GM19025 (cell line): ENCODE results near the gene UQCC2.
A peak's percentile ranks its signal among the peaks of the same experiment; 100 is the strongest.

Experiments
- ATAC-seq: cut with Tn5 transposase; IDR thresholded peaks from one replicate; pipeline ENCODE4 v1.9.1; 2021; ENCODE audit warnings: mild to moderate bottlenecking, low read depth, moderate library complexity; ENCODE audit not compliant: unreplicated experiment

The UQCC2 gene

GRCh38 chr6:33711140-33712129 lies at the start of gene UQCC2:
TSS of gene UQCC2 (minus strand) at chr6:33711700. CDS start at chr6:33711686, 14 bp downstream.
- peak; percentile 93 for ATAC-seq

- no peak for ATAC-seq
Observed at GRCh38 chr6:33759887-33760629, 48.6 kb upstream of the UQCC2 start.

- no peak for ATAC-seq
Observed at GRCh38 chr6:33758815-33759216, 47.3 kb upstream of the UQCC2 start.

- no peak for ATAC-seq
Observed at GRCh38 chr6:33757906-33758305, 46.4 kb upstream of the UQCC2 start.

GRCh38 chr6:33757113-33757512 lies 45.6 kb upstream of the UQCC2 start:
- no peak for ATAC-seq

DNA sequence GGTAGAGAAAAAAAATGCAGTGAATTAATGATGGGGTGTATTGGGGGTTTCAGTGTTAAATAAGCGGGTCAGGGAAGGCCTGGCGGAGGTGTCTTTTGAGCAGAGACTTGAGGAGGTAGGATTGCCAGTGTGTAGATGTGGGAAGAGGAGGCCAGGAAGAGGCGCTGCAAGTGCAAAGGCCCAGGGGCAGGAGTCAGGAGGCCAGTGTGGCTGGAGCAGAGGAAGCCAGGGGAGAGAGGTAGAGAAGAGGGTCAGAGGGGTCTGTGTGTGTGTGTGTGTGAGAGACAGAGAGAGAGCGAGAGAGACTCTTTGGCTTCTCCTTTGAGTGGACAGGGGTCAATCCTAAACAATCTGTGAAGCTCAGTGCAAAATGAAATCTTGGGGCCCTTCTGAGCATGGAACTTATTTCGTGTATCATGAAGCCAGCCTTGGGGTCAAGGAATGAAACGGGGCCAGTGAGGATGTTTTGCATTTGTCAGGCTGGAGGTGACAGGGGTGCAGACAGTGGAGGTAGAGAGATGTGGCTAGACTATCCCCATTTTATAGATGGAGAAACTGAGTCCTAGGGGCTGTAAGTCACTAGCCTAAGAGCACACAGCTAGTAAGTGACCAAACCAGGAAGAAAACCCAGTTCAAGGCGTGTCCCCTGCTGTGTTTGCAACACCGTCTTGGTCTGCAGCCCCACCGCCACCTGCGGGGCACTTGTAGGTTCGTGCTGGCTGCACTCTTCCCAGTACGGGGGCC lies 44.9 kb upstream of the UQCC2 start:
- ATAC-seq, result no peak

GRCh38 chr6:33755070-33755869 lies 43.8 kb upstream of the UQCC2 start:
- no peak for ATAC-seq

DNA sequence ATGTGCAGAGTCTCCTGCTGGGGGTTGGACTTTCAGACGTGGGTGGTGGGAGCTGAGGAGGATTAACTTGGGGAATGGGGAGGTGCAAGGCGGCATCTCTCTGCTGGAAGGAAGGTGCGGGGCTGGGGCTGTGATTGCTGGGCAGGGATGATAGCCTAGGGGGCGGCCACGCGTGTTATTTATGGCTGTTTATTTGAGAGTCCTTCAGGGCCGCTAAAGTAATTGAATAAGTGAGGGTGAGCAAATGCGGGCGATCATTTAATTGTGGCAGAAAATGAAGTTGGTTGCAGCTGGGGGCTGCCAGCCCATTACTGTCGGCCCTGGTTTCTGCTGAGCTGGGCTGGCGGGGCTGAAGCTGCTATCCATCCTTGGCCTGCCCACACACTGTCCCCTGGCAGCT lies 42.7 kb upstream of the UQCC2 start:
- no peak for ATAC-seq

- no peak for ATAC-seq
Observed at GRCh38 chr6:33752646-33753015, 41.1 kb upstream of the UQCC2 start.

GRCh38 chr6:33751771-33752645 lies 40.5 kb upstream of the UQCC2 start:
- ATAC-seq, result no peak

DNA sequence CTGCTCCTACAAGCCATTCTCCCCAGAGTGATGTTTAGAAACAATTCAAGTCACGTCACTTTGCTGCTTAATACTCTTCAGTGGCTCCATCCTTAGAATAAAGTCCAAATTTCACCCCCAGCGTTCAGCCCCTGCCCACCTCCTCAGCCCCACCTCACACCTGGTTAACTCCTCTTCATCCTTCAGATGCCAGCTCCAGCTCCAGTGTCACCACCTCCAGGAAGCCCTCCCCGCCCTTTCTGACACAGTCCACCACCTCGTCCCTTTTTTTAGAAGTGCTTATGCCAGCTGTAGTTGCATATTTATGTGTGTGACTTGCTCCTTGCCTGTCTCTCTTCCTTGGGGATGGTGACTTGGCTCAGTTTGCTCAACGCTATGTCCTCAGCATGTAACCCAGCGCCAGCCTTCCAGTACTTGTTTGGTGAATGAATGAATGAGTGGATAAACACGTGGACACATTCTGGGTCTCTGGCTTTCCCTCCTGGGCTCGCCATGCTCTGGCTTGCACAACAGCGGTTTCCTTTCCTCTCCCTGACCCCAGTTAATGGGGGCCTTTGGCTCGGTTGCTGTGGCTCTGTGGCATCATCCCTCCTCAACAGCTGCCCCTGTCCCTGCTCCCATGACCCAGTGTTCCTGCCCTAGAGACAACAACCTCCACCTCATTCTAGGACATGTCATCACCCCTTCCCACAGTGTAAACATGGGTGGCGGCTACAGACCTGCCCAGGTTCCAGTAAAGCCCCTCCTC lies 38.9 kb upstream of the UQCC2 start:
- no peak for ATAC-seq

GRCh38 chr6:33749401-33749800 lies 37.9 kb upstream of the UQCC2 start:
- ATAC-seq, result no peak

GRCh38 chr6:33748841-33749240 lies 37.3 kb upstream of the UQCC2 start:
- no peak for ATAC-seq

DNA sequence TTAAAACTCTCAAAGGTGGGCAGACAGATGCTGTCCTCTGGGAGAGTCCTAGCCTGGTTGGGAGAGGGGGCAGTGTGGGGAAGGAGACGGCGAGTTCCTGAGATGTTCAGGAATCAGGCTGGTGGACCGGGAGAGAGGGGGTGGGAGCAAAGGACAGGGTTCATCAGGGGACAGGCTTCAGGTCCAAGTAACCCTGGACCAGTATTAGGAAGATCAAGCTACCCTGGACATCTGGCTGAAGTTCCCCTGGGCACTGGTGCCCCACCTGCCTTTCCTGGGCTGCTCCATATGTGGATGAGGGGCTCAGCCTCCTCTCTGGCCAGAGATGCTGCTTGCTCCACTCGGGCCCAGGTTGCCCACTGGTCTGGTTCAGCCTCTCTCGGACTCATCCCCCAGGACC lies 36.3 kb upstream of the UQCC2 start:
- no peak for ATAC-seq

DNA sequence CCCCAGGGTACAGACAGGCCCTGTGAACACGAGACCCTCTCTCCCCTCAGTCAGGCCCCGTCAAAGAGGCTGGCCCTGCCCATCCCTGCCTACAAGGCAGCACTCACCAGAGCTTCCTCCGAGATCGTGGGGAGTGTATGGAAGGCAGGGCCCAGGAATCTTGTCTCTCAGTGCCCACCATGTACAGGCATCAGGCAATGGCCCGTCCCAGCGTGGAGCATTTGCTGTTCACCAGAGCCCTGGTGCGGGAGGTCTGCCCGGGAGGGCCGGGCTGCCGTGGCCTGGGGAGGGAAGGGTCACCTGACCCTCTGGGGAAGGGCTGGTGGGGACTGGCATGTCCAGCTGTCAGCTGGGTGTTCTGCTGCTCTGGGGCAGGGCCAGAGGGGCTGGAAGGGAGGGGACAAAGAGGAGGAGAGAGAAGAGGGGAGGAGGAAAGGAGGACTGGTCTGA lies 35.2 kb upstream of the UQCC2 start, which contains the start of gene IP6K3:
Gene IP6K3 (minus strand): TSS at position 255 of the 450 bp plus-strand sequence. CDS start 11,429 bp downstream, outside the sequence.
- no peak for ATAC-seq

DNA sequence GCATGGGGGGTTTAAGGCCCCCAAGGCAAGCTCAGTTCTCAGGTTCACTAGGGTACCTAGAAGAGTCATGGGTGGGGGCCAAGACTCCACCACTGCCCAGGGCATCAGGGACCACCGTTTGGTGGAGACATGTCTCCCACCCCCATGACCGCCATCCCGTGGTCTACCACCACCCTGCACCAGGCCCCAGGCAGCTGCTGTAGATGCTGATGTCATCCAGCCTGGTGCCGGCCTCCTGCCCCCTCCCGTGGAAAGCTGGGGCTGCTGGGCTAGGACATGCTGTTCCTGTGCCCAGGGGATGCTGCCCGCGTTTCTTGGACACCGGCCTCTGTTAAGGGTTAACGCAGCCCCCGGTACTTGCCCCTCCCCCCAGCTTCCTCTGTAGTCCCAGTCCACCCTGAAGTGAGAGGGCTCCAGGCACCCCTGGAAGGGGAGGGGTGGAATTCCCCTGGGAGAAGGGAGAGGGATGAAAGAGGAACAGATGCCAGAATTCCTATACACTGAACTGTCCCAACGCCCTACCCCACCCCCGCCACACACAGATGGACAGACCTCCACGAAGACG lies 34.6 kb upstream of the UQCC2 start:
- ATAC-seq, result no peak

- ATAC-seq, result no peak
Observed at GRCh38 chr6:33745548-33745947, 34.0 kb upstream of the UQCC2 start.
